ENCODE results near the gene TNIK. TPM values are rescaled to one million over a fixed set of nuclear protein-coding genes. Genes with fewer than 3 reads are reported as not detected.

TNIK gene
- total and polyA plus RNA-seq, 10 donors: 0.85 to 34.5 (median 14.1) TPM

- Histone ChIP-seq H3K4me3 (no peak overlapping the region), H3K27me3 (replicated peaks in 1 of 7) (no peaks in the 10 kb centered on the region), H3K36me3 (no peaks in the 10 kb centered on the region), H3K4me1 (peaks cover 0 to 46% (median 13%) of the 10 kb centered on the region in 6 donors), H3K27ac (no peak overlapping the region), H3K9me3 (no peaks in the 10 kb centered on the region)
- TF ChIP-seq POLR2A (IDR thresholded peaks at IDR 0.05) (no peak), POLR2AphosphoS5 (IDR thresholded peaks at IDR 0.05) (no peak), CTCF (IDR thresholded peaks at IDR 0.05 in 8 of 11, conservative IDR thresholded peaks at IDR 0.05 in 3 of 11) (no peak)
- 30 to 69% (median 56%) methylated on average over 4 of the region's 4 CpGs for WGBS, 5 donors
- no peak for DNase-seq
- intact Hi-C loops (cut with DNase I; ENCODE audit: low total_unique reads): no loop called here
Measured at GRCh38 chr3:171251835-171252234, 208.4 kb downstream of the TNIK start.

GRCh38 chr3:171250444-171250843 lies 209.8 kb downstream of the TNIK start:
- no peak overlapping the region for H3K27ac ChIP-seq
- H3K27me3 ChIP-seq (replicated peaks in 1 of 7): no peaks in the 10 kb centered on the region
- no peak for TF ChIP-seq POLR2AphosphoS5 (IDR thresholded peaks at IDR 0.05)
- no peak for TF ChIP-seq POLR2A (IDR thresholded peaks at IDR 0.05)
- TF ChIP-seq CTCF (IDR thresholded peaks at IDR 0.05 in 8 of 11, conservative IDR thresholded peaks at IDR 0.05 in 3 of 11): no peak
- H3K9me3 ChIP-seq: no peaks in the 10 kb centered on the region
- H3K4me1 ChIP-seq: peaks cover 0 to 45% (median 8%) of the 10 kb centered on the region in 6 donors
- intact Hi-C loops (cut with DNase I; ENCODE audit: low total_unique reads): no loop called here
- DNase-seq: no peak
- no peak overlapping the region for H3K4me3 ChIP-seq
- 69 to 85% (median 76%) methylated on average over 2 of the region's 2 CpGs for WGBS, 5 donors
- H3K36me3 ChIP-seq: no peaks in the 10 kb centered on the region

GRCh38 chr3:171249245-171249644 lies 211.0 kb downstream of the TNIK start:
- intact Hi-C loops (cut with DNase I; ENCODE audit: low total_unique reads): no loop called here

More at GRCh38 chr3:171249245-171249644, 211.0 kb downstream of the TNIK start:
- DNase-seq: no peak
- Histone ChIP-seq H3K27ac (peak overlapping the region in 2 of 8 donors; percentile 14 to 31), H3K4me3 (no peak overlapping the region), H3K4me1 (peaks cover 0 to 34% (median under 1%) of the 10 kb centered on the region in 6 donors), H3K27me3 (replicated peaks in 1 of 7) (no peaks in the 10 kb centered on the region), H3K9me3 (no peaks in the 10 kb centered on the region), H3K36me3 (no peaks in the 10 kb centered on the region)
- TF ChIP-seq POLR2A (IDR thresholded peaks at IDR 0.05) (no peak), POLR2AphosphoS5 (IDR thresholded peaks at IDR 0.05) (no peak), CTCF (IDR thresholded peaks at IDR 0.05 in 8 of 11, conservative IDR thresholded peaks at IDR 0.05 in 3 of 11) (no peak)
